ENCODE results near the gene ATP4B.

DNA sequence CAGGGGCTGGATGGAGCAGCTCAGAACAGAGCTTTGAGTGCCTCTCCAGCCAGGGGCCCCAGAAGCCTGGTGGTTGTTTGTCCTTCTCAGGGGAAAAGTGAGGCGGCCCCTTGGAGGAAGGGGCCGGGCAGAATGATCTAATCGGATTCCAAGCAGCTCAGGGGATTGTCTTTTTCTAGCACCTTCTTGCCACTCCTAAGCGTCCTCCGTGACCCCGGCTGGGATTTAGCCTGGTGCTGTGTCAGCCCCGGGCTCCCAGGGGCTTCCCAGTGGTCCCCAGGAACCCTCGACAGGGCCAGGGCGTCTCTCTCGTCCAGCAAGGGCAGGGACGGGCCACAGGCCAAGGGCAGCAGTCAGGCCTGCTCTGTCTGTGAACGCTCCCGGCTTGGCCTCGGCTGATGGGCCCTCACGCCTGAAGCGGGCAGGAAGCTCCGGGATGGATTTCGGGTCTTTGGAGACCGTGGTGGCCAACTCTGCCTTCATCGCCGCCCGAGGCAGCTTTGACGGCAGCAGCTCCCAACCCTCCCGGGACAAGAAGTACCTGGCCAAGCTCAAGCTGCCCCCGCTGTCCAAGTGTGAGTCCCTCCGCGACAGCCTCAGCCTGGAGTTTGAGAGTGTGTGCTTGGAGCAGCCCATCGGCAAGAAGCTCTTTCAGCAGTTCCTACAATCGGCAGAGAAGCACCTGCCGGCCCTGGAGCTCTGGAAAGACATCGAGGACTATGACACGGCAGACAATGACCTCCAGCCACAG, 9.1 kb upstream of the ATP4B start, which contains the start of gene GRK1:
- TF ChIP-seq, protein P1, sequence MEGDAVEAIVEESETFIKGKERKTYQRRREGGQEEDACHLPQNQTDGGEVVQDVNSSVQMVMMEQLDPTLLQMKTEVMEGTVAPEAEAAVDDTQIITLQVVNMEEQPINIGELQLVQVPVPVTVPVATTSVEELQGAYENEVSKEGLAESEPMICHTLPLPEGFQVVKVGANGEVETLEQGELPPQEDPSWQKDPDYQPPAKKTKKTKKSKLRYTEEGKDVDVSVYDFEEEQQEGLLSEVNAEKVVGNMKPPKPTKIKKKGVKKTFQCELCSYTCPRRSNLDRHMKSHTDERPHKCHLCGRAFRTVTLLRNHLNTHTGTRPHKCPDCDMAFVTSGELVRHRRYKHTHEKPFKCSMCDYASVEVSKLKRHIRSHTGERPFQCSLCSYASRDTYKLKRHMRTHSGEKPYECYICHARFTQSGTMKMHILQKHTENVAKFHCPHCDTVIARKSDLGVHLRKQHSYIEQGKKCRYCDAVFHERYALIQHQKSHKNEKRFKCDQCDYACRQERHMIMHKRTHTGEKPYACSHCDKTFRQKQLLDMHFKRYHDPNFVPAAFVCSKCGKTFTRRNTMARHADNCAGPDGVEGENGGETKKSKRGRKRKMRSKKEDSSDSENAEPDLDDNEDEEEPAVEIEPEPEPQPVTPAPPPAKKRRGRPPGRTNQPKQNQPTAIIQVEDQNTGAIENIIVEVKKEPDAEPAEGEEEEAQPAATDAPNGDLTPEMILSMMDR (IDR thresholded peaks at IDR 0.05), result no peak
- no peak for TF ChIP-seq POLR2A (IDR thresholded peaks at IDR 0.05)
